GM12874 (cell line): ENCODE results near the gene TLE5.

Source experiments
- CTCF ChIP-seq: IDR thresholded peaks from 2 replicates; pipeline ENCODE4 v1.5.1; 2011; ENCODE audit warnings: low read depth, mild to moderate bottlenecking, control low read depth, low read length, moderate library complexity; ENCODE audit not compliant: insufficient read depth

The TLE5 gene

GRCh38 chr19:3057275-3057714, 5.0 kb downstream of the TLE5 start:
- TF ChIP-seq CTCF = no peak

GRCh38 chr19:3056417-3057088, 5.7 kb downstream of the TLE5 start:
- TF ChIP-seq CTCF = no peak

- no peak for TF ChIP-seq CTCF
Measured at GRCh38 chr19:3055741-3056416, 6.4 kb downstream of the TLE5 start.

GRCh38 chr19:3054972-3055740, 7.1 kb downstream of the TLE5 start:
- TF ChIP-seq CTCF = no peak

GRCh38 chr19:3054265-3054971, 7.9 kb downstream of the TLE5 start:
- no peak for TF ChIP-seq CTCF

GRCh38 chr19:3053780-3054179, 8.5 kb downstream of the TLE5 start:
- no peak for TF ChIP-seq CTCF

- no peak for TF ChIP-seq CTCF
Measured at GRCh38 chr19:3053218-3053621, 9.1 kb downstream of the TLE5 start.
